SHP77 treated with DMSO at 0.1 percent for 48 hours (cell line): ENCODE results near the gene ACTR1A.
"Not testable (repeated sequence)": the region's sequence is repeated elsewhere in the genome, so short reads cannot be mapped to it uniquely, and the experiment has no call there.

Source experiments
- DNase-seq: peaks from one replicate; lab custom pipeline; 2025; lab: John Stamatoyannopoulos, UW

Gene ACTR1A

DNA sequence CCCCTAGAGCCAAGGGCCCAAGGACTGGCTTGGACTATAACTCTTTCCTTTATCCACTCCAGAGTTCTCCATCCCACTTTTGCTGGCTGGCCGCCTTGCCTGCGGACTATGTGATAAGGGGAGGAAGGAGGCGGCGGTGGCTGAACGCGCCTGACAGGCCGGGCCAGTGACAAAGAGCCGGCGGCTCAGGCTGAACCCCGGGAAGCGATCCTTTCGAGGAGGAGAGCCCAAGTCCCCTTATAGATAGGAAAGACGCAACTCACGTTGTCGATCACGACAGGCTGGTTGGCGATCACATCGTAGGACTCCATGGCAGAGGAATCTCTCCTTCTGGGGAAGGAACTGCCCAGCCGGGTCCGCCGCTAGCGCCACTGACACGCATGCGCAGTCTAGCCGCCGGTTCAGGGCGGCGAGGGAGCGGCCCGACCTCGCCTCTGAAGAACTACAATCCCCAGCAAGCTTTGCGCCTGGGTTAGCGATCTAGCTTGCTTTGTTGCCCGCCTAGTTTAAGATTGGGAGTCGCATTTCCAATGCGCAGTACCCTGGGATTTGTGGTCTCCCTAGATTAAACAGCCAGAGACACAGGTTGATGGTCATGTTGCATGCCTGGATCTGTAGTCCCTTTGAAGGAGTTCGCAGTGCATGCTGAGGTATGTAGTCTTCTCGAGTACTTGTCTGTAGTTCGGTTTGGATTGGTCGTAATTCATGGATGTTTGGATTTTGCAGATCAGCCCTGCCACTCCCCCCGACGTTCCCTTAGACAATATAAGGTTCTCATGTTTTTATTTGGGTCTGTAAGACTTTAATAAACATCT is at the start of gene ACTR1A:
ACTR1A (minus strand) TSS at position 376 of the 815 bp plus-strand sequence; CDS start at position 311, 65 bp downstream.
- peak; percentile 99 for DNase-seq

DNA sequence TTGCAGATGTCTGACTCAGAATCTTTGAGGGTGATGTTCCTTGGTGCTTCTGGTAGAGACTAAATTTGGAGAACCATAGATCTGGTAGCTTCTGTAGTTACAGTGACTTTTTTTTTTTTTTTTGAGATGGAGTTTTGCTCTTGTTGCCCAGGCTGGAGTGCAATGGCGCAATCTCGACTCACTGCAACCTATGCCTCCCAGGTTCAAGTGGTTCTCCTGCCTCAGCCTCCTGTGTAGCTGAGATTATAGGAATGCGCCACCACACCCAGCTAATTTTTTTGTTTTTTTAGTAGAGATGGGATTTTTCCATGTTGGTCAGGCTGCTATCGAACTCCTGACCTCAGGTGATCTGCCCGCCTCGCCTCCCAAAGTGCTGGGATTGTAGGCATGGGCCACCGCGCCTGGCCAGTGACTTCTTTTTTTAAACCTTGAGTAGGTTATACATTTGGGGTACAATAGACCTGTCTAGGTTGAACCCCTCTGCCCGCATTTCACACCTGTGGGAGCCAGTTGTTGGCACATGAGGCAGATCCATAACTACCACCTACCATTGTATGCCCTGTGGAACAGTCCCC is 48.2 kb upstream of the ACTR1A start:
- DNase-seq: no peak

DNA sequence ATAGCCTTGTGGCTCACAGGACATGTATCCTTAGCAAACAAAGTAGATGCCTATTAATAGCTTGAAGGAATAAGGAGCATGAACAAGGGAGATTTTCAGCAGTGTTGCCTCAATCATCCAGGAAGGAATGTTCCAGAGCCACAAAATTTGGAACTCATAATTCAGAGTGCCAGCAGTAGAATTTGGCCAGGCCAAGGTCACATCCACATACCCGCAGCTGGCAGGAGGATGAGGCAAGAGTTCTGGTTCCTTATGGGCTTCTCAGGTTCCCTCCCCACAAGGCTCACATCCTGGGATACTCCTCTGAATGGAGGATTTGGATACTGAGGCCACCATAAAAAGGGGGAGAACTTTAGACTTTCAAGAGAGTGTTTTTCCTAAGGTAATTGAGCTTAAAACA is 47.0 kb upstream of the ACTR1A start:
- DNase-seq: no peak

DNA sequence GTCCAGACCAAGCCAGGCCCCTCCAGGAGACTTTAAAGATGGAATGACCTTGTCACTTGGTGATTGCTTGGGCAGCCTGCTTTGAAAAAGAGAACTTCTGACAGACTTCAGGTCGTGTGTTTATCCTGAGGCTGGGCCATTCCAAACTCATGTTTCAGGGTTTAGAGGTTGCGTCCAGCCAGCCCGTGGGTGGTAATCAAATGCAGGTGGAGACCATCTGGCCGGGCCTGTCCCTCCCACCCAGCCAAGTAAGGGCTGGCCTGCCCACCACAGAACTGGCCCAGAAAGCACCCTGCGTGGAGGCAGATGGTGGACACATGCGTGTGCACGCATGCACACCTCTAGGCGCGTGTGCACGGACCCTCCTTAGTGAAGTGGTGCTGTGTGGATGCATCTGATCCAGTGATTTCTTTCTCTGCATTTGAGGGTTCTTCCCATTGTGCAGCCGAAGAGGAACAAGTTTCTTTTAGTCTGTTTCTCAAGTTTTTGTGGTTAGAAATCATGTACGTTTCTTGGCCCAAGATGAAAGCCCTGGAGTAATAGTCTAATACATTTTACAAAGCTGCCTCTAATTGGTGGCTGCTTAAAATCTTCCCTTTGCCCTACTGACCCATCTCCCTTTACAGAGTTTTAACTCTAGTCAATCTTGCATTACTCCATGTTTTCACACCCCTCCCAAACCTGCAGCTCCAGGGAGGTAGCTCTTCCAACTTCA is 44.3 kb upstream of the ACTR1A start:
- no peak for DNase-seq

DNA sequence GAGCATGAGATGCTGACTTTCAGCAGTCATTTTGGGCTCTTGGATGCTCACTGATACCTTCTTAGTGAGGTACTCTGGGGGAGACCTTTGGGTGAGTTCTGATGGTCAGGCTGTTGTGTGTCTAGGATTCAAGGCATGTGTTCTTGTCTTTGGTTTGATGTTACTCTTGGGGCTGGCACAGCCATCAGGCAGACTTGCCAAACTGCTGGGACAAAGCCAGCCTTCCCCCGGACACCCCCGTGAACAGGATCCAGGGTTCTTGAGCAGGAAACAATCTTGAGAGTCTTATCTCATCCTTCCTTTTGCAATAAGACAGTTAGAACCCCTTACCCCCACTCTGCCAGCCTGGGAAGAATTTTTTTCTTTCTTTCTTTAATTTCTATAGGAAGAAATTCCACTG is 43.5 kb upstream of the ACTR1A start:
- no peak for DNase-seq

GRCh38 chr10:102545265-102545871 is 42.9 kb upstream of the ACTR1A start:
- DNase-seq: no peak

- no peak for DNase-seq
Measured at GRCh38 chr10:102542800-102543418, 40.4 kb upstream of the ACTR1A start.

DNA sequence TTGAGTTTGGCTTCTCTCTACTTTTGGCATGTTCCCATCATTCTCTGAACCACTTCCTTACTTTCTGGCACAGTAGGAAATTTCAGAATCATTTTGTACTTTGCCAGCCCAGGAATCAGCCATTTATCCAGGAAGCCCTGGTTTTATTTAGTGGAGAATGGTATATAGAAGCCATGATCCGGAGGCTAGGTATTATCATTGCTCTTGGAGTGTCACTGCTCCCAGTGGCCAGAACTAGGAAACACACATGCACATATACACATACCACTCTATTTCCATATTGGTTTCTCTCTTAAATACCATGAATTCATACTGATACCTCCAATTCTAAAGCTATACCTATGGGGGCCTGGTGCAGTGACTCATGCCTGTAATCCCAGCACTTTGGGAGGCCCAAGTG is 37.5 kb upstream of the ACTR1A start:
- DNase-seq: no peak

GRCh38 chr10:102538811-102539210 is 36.3 kb upstream of the ACTR1A start:
- DNase-seq: no peak

DNA sequence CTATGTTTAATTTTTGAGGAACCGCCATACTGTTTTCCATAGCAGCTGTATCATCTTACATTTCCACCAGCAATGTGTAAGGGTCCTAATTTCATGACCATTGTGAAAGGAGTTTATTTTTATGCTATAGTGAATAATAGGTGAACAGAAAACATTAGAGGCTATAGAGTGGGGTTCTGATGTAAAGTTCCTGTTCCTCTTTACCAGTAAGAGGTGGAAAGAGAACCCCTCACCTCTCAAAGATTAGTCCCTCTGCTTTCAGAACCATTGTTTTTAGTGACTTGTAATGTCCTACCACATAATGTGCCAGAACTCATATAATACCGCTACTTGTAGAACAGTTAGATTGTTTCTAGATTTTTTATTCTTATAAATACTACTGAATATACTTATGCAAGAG is 35.4 kb upstream of the ACTR1A start:
- no peak for DNase-seq

GRCh38 chr10:102537367-102537766 is 34.9 kb upstream of the ACTR1A start:
- DNase-seq: no peak

GRCh38 chr10:102535481-102536147 is 33.1 kb upstream of the ACTR1A start:
- DNase-seq: no peak

DNA sequence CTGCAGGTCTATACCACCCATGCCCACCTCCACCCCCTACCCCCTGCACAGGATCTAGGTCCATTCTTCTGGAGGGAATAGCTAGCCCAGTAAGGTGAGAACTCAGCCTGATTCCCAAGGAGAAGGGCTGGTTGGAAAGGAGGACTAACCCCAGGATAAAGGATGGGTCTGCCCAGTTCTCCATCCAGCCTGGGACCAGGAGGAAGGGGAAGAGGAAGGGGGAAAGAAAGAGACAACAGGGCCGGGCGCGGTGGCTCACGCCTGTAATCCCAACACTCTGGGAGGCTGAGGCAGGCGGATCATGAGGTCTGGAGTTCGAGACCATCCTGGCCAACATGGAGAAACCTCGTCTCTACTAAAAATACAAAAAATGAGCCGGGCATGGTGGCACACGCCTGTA is 32.5 kb upstream of the ACTR1A start:
- not testable (repeated sequence) for DNase-seq

DNA sequence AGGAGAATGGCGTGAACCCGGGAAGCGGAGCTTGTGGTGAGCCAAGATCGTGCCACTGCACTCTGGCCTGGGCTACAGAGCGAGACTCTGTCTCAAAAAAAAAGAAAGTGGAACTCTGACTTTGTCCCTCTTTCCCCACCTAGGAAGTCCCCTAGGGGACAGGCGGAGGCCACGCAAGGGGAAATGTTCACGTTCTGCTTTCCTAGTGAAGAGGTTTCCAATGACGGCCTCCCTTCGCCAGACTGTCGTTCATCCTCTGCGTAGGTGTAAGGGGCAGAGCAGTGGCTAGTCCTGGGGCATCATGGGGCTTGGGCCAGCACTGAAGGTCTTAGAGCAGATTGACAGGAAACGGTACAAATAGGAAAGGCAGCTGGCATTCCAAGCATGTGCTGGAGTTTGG is 31.8 kb upstream of the ACTR1A start:
- DNase-seq: no peak

- no peak for DNase-seq
Measured at GRCh38 chr10:102527546-102527945, 25.0 kb upstream of the ACTR1A start.

GRCh38 chr10:102524746-102525145 is 22.2 kb upstream of the ACTR1A start:
- no peak for DNase-seq

GRCh38 chr10:102523250-102524029 is 20.9 kb upstream of the ACTR1A start:
- no peak for DNase-seq

DNA sequence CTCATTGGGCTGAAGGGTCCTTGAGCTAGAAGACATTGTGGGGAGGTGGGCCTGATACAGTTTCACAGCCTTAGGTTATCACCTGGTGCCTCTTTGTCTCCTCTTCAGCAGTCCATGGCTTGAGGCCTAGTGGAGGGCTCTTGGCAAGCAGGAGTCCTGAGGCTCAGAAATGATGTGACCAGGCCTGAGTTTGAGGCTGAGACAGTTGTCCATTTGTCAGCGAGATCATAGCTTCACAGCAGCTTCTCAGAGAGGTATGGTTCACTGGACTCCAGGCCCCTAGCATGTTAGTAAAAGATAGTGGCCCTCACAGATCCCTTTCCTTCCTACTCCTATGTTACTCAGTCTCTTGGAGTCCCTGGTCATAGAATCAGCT is 20.4 kb upstream of the ACTR1A start:
- no peak for DNase-seq

GRCh38 chr10:102519246-102519825 is 16.8 kb upstream of the ACTR1A start:
- no peak for DNase-seq

DNA sequence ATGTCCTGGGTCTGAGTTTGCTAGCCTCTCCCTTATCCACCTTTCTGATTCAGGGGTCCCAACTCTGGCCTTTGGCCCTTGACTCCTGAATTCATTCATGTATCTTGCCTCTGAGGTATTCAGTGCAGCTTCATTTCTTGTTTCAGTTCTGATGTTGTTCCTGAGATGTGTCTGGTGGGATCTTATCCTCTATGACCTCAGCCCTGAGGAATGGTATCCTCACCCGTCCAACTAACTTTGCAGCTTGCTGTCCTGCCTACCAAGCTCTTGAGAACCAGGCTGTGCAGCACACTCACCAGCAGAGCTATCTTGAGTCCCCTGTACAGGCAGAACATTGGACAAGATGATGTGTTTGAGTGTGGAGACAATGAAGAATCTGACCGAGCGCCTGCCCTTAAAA is 15.0 kb upstream of the ACTR1A start:
- DNase-seq: no peak

DNA sequence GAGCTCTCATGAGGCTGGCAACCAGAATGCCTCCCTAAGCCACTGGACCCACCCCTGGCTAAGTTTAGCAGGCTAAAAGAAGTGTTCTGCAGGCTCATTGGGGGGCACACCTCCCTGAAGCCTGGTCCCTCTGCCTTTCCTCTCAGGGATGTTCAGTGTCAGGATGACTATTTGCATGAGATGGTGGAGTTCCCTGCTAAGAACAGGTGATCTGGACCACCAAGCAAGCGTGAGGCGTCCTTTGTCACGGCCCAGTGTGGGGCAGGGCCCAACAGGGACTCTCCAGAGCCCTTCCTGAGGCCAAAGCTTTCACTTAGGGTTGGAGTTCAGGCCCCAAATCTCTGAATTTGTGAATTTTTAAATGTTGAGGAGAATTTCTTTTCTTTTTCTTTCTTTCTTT is 13.2 kb upstream of the ACTR1A start:
- DNase-seq: no peak
